ENCODE data around the gene SLC30A5.
A peak's percentile ranks its signal among the peaks of the same experiment; 100 is the strongest.
"Not testable (repeated sequence)": the region's sequence is repeated elsewhere in the genome, so short reads cannot be mapped to it uniquely, and the experiment has no call there.

Gene SLC30A5

GRCh38 chr5:69093771-69094482 lies at the start of gene SLC30A5:
Gene SLC30A5 (plus strand): TSS chr5:69094014. CDS start chr5:69094256, 242 bp downstream.
- peak; percentile 100 for DNase-seq (ENCODE audit: low read depth)

- not testable (repeated sequence) for DNase-seq (ENCODE audit: low read depth)
Measured at GRCh38 chr5:69045213-69045612, 48.6 kb upstream of the SLC30A5 start.

GRCh38 chr5:69046375-69046957 lies 47.3 kb upstream of the SLC30A5 start:
- DNase-seq (ENCODE audit: low read depth) = peak; percentile 24

GRCh38 chr5:69048230-69048629 lies 45.6 kb upstream of the SLC30A5 start:
- DNase-seq (ENCODE audit: low read depth) = no peak

GRCh38 chr5:69049151-69049550 lies 44.7 kb upstream of the SLC30A5 start:
- no peak for DNase-seq (ENCODE audit: low read depth)

GRCh38 chr5:69049796-69050195 lies 44.0 kb upstream of the SLC30A5 start:
- DNase-seq (ENCODE audit: low read depth) = no peak

GRCh38 chr5:69050214-69050613 lies 43.6 kb upstream of the SLC30A5 start:
- DNase-seq (ENCODE audit: low read depth) = no peak

GRCh38 chr5:69052181-69052580 lies 41.6 kb upstream of the SLC30A5 start:
- no peak for DNase-seq (ENCODE audit: low read depth)

- no peak for DNase-seq (ENCODE audit: low read depth)
Measured at GRCh38 chr5:69074664-69075521, 18.9 kb upstream of the SLC30A5 start.

GRCh38 chr5:69075522-69076179 lies 18.2 kb upstream of the SLC30A5 start:
- DNase-seq (ENCODE audit: low read depth) = no peak

GRCh38 chr5:69078921-69079540 lies 14.8 kb upstream of the SLC30A5 start:
- no peak for DNase-seq (ENCODE audit: low read depth)

- DNase-seq (ENCODE audit: low read depth) = no peak
Measured at GRCh38 chr5:69079556-69079955, 14.3 kb upstream of the SLC30A5 start.

- peak; percentile 19 for DNase-seq (ENCODE audit: low read depth)
Measured at GRCh38 chr5:69083412-69083811, 10.4 kb upstream of the SLC30A5 start.

GRCh38 chr5:69084195-69084594 lies 9.6 kb upstream of the SLC30A5 start:
- DNase-seq (ENCODE audit: low read depth) = no peak

GRCh38 chr5:69084903-69085302 lies 8.9 kb upstream of the SLC30A5 start:
- DNase-seq (ENCODE audit: low read depth) = no peak

- no peak for DNase-seq (ENCODE audit: low read depth)
Measured at GRCh38 chr5:69086206-69086605, 7.6 kb upstream of the SLC30A5 start.

GRCh38 chr5:69088006-69088405 lies 5.8 kb upstream of the SLC30A5 start:
- not testable (repeated sequence) for DNase-seq (ENCODE audit: low read depth)

GRCh38 chr5:69090158-69090557 lies 3.7 kb upstream of the SLC30A5 start:
- no peak for DNase-seq (ENCODE audit: low read depth)

- no peak for DNase-seq (ENCODE audit: low read depth)
Measured at GRCh38 chr5:69091771-69092170, 2.0 kb upstream of the SLC30A5 start.

- DNase-seq (ENCODE audit: low read depth) = no peak
Measured at GRCh38 chr5:69092969-69093368, 845 bp upstream of the SLC30A5 start.

GRCh38 chr5:69099302-69099701 lies 5.5 kb downstream of the SLC30A5 start:
- DNase-seq (ENCODE audit: low read depth) = no peak

- DNase-seq (ENCODE audit: low read depth) = no peak
Measured at GRCh38 chr5:69103521-69103920, 9.7 kb downstream of the SLC30A5 start.
